Endothelial cell of hepatic sinusoid (primary cell): ENCODE results near the gene PRDM7.

Source experiments
- in situ Hi-C: cut with HindIII; loops from 2 replicates; pipeline ENCODE4 v1.10.0; 2017; ENCODE audit warnings: low sequenced_read_pairs

The PRDM7 gene

GRCh38 chr16:90040152-90041023 lies 36.7 kb downstream of the PRDM7 start:
- in situ Hi-C loops = no loop called here

GRCh38 chr16:90037276-90037675 lies 39.9 kb downstream of the PRDM7 start:
- in situ Hi-C loops = no loop called here

- in situ Hi-C loops = no loop called here
Observed at GRCh38 chr16:90035902-90036301, 41.2 kb downstream of the PRDM7 start.

- in situ Hi-C loops = no loop called here
Observed at GRCh38 chr16:90034504-90034903, 42.6 kb downstream of the PRDM7 start.

- in situ Hi-C loops = no loop called here
Observed at GRCh38 chr16:90033387-90033786, 43.7 kb downstream of the PRDM7 start.

- in situ Hi-C loops = no loop called here
Observed at GRCh38 chr16:90032674-90033331, 44.3 kb downstream of the PRDM7 start.

- in situ Hi-C loops = no loop called here
Observed at GRCh38 chr16:90031931-90032673, 45.0 kb downstream of the PRDM7 start.

- in situ Hi-C loops = no loop called here
Observed at GRCh38 chr16:90031186-90031930, 45.8 kb downstream of the PRDM7 start.

GRCh38 chr16:90028985-90029384 lies 48.1 kb downstream of the PRDM7 start:
- in situ Hi-C loops = no loop called here

- in situ Hi-C loops = no loop called here
Observed at GRCh38 chr16:90027611-90028010, 49.5 kb downstream of the PRDM7 start.

- in situ Hi-C loops = no loop called here
Observed at GRCh38 chr16:90026135-90026534, 51.0 kb downstream of the PRDM7 start.

GRCh38 chr16:90023078-90023447 lies 54.1 kb downstream of the PRDM7 start:
- in situ Hi-C loops = no loop called here

- in situ Hi-C loops = no loop called here
Observed at GRCh38 chr16:90022209-90023077, 54.7 kb downstream of the PRDM7 start.

- in situ Hi-C loops = no loop called here
Observed at GRCh38 chr16:90020838-90021382, 56.2 kb downstream of the PRDM7 start.

- in situ Hi-C loops = no loop called here
Observed at GRCh38 chr16:90020260-90020837, 56.8 kb downstream of the PRDM7 start.

- in situ Hi-C loops = no loop called here
Observed at GRCh38 chr16:90019543-90020259, 57.4 kb downstream of the PRDM7 start.

- in situ Hi-C loops = no loop called here
Observed at GRCh38 chr16:90018652-90019542, 58.2 kb downstream of the PRDM7 start, which contains the start of gene DBNDD1. Gene DBNDD1 (minus strand): TSS chr16:90019456. CDS start chr16:90019341, 115 bp downstream.

- in situ Hi-C loops = no loop called here
Observed at GRCh38 chr16:90018297-90018651, 58.9 kb downstream of the PRDM7 start.
